Stimulated activated memory B cell treated with anti-CD40 and anti-IgM and Interleukin-4, amounts not matched to agents 10 μg/mL and 1 μg/mL and 100 μg/mL, for 72 hours (primary cell): ENCODE data around the gene SPATA25.
"Not testable (repeated sequence)": the region's sequence is repeated elsewhere in the genome, so short reads cannot be mapped to it uniquely, and the experiment has no call there.

Source experiments
- ATAC-seq: fragments of 150-1000 bp; cut with Tn5 transposase; 2 replicates; pipeline ENCODE4 v1.10.0; 2021
- H3K27ac Mint-ChIP-seq: one replicate; pipeline ENCODE4 v1.8.0; 2022; ENCODE audit warnings: mild to moderate bottlenecking, mixed read lengths
- H3K27me3 Mint-ChIP-seq: one replicate; pipeline ENCODE4 v1.8.0; 2022; ENCODE audit warnings: mixed read lengths
- H3K36me3 Mint-ChIP-seq: one replicate; pipeline ENCODE4 v1.8.0; 2022; ENCODE audit warnings: mixed read lengths
- H3K4me1 Mint-ChIP-seq: one replicate; pipeline ENCODE4 v1.8.0; 2022; ENCODE audit warnings: mixed read lengths
- H3K4me3 Mint-ChIP-seq: one replicate; pipeline ENCODE4 v1.8.0; 2022; ENCODE audit warnings: mild to moderate bottlenecking, moderate library complexity, mixed read lengths
- H3K9me3 Mint-ChIP-seq: one replicate; pipeline ENCODE4 v1.8.0; 2022; ENCODE audit warnings: mixed read lengths

Gene SPATA25

GRCh38 chr20:45907219-45907948 is 20.0 kb upstream of the SPATA25 start:
- Mint-ChIP-seq H3K36me3 (no peaks in the 10 kb centered on the region), H3K4me1 (peaks cover 37% of the 10 kb centered on the region), H3K27ac (no peak overlapping the region), H3K27me3 (no peaks in the 10 kb centered on the region), H3K4me3 (no peak overlapping the region), H3K9me3 (peaks cover 3% of the 10 kb centered on the region)
- no peak for ATAC-seq

- Mint-ChIP-seq H3K9me3 (peaks cover 1% of the 10 kb centered on the region), H3K4me3 (no peak overlapping the region), H3K4me1 (peaks cover 22% of the 10 kb centered on the region), H3K27ac (no peak overlapping the region), H3K36me3 (no peaks in the 10 kb centered on the region), H3K27me3 (no peaks in the 10 kb centered on the region)
- no peak for ATAC-seq
Measured at GRCh38 chr20:45905505-45906079, 18.2 kb upstream of the SPATA25 start.

GRCh38 chr20:45904583-45905504 is 17.4 kb upstream of the SPATA25 start:
- no peak overlapping the region for H3K4me3 Mint-ChIP-seq
- H3K9me3 Mint-ChIP-seq, result no peaks in the 10 kb centered on the region
- no peaks in the 10 kb centered on the region for H3K36me3 Mint-ChIP-seq
- no peak for ATAC-seq
- H3K27ac Mint-ChIP-seq, result no peak overlapping the region
- H3K27me3 Mint-ChIP-seq, result no peaks in the 10 kb centered on the region
- peaks cover 18% of the 10 kb centered on the region for H3K4me1 Mint-ChIP-seq

GRCh38 chr20:45902199-45902701 is 14.8 kb upstream of the SPATA25 start:
- no peaks in the 10 kb centered on the region for H3K9me3 Mint-ChIP-seq
- no peaks in the 10 kb centered on the region for H3K27me3 Mint-ChIP-seq
- peak overlapping the region; percentile 42 for H3K27ac Mint-ChIP-seq
- no peak overlapping the region for H3K4me3 Mint-ChIP-seq
- H3K36me3 Mint-ChIP-seq, result peaks cover 19% of the 10 kb centered on the region
- H3K4me1 Mint-ChIP-seq, result peaks cover 15% of the 10 kb centered on the region
- ATAC-seq, result no peak

- not testable (repeated sequence) for H3K9me3 Mint-ChIP-seq, H3K27ac Mint-ChIP-seq, H3K27me3 Mint-ChIP-seq, H3K4me3 Mint-ChIP-seq, ATAC-seq
- peaks cover 29% of the 10 kb centered on the region for H3K36me3 Mint-ChIP-seq
- peaks cover 15% of the 10 kb centered on the region for H3K4me1 Mint-ChIP-seq
Measured at GRCh38 chr20:45901332-45901731, 13.9 kb upstream of the SPATA25 start.

GRCh38 chr20:45899046-45899835 is 11.8 kb upstream of the SPATA25 start:
- H3K27ac Mint-ChIP-seq, result no peak overlapping the region
- no peaks in the 10 kb centered on the region for H3K9me3 Mint-ChIP-seq
- peak; percentile 42 for ATAC-seq
- H3K27me3 Mint-ChIP-seq, result no peaks in the 10 kb centered on the region
- no peak overlapping the region for H3K4me3 Mint-ChIP-seq
- H3K4me1 Mint-ChIP-seq, result peaks cover 16% of the 10 kb centered on the region
- H3K36me3 Mint-ChIP-seq, result peaks cover 39% of the 10 kb centered on the region

GRCh38 chr20:45898285-45898684 is 10.9 kb upstream of the SPATA25 start:
- no peaks in the 10 kb centered on the region for H3K9me3 Mint-ChIP-seq
- H3K27me3 Mint-ChIP-seq, result no peaks in the 10 kb centered on the region
- no peak overlapping the region for H3K4me3 Mint-ChIP-seq
- ATAC-seq, result no peak
- peaks cover 44% of the 10 kb centered on the region for H3K36me3 Mint-ChIP-seq
- no peak overlapping the region for H3K27ac Mint-ChIP-seq
- peaks cover 23% of the 10 kb centered on the region for H3K4me1 Mint-ChIP-seq

GRCh38 chr20:45897692-45898091 is 10.3 kb upstream of the SPATA25 start:
- Mint-ChIP-seq H3K27ac (no peak overlapping the region), H3K4me1 (peaks cover 23% of the 10 kb centered on the region), H3K9me3 (no peaks in the 10 kb centered on the region), H3K36me3 (peaks cover 44% of the 10 kb centered on the region), H3K4me3 (no peak overlapping the region), H3K27me3 (no peaks in the 10 kb centered on the region)
- ATAC-seq, result no peak

- ATAC-seq, result no peak
- Mint-ChIP-seq H3K27me3 (no peaks in the 10 kb centered on the region), H3K4me3 (no peak overlapping the region), H3K27ac (no peak overlapping the region), H3K9me3 (no peaks in the 10 kb centered on the region), H3K4me1 (peaks cover 23% of the 10 kb centered on the region), H3K36me3 (peaks cover 44% of the 10 kb centered on the region)
Measured at GRCh38 chr20:45897289-45897688, 9.9 kb upstream of the SPATA25 start.

- no peaks in the 10 kb centered on the region for H3K27me3 Mint-ChIP-seq
- no peak for ATAC-seq
- no peak overlapping the region for H3K27ac Mint-ChIP-seq
- H3K4me1 Mint-ChIP-seq, result peaks cover 26% of the 10 kb centered on the region
- peaks cover 44% of the 10 kb centered on the region for H3K36me3 Mint-ChIP-seq
- H3K4me3 Mint-ChIP-seq, result no peak overlapping the region
- no peaks in the 10 kb centered on the region for H3K9me3 Mint-ChIP-seq
Measured at GRCh38 chr20:45896641-45897161, 9.3 kb upstream of the SPATA25 start.

GRCh38 chr20:45894797-45895196 is 7.4 kb upstream of the SPATA25 start:
- Mint-ChIP-seq H3K4me1 (peaks cover 33% of the 10 kb centered on the region), H3K4me3 (no peak overlapping the region), H3K9me3 (no peaks in the 10 kb centered on the region), H3K27ac (no peak overlapping the region), H3K36me3 (peaks cover 44% of the 10 kb centered on the region), H3K27me3 (no peaks in the 10 kb centered on the region)
- no peak for ATAC-seq

GRCh38 chr20:45893831-45894230 is 6.4 kb upstream of the SPATA25 start:
- Mint-ChIP-seq H3K4me1 (peaks cover 43% of the 10 kb centered on the region), H3K27ac (peak overlapping the region; percentile 88), H3K27me3 (no peaks in the 10 kb centered on the region), H3K36me3 (peaks cover 40% of the 10 kb centered on the region), H3K9me3 (no peaks in the 10 kb centered on the region), H3K4me3 (no peak overlapping the region)
- no peak for ATAC-seq

GRCh38 chr20:45892828-45893500 is 5.5 kb upstream of the SPATA25 start:
- ATAC-seq, result peak; percentile 68
- Mint-ChIP-seq H3K36me3 (peaks cover 32% of the 10 kb centered on the region), H3K27me3 (no peaks in the 10 kb centered on the region), H3K27ac (peak overlapping the region; percentile 88), H3K9me3 (no peaks in the 10 kb centered on the region), H3K4me3 (peak overlapping the region; percentile 90), H3K4me1 (peaks cover 49% of the 10 kb centered on the region)
